22Rv1 (cell line): Measurements from ENCODE around the gene HSP90AB1.

Experiments used
- CTCF ChIP-seq: fragments of 450-650 bp; IDR thresholded peaks from 2 replicates; pipeline ENCODE4 v1.5.1; 2017; ENCODE audit warnings: mild to moderate bottlenecking
- ZFX ChIP-seq: fragments of 450-650 bp; IDR thresholded peaks from 2 replicates; pipeline ENCODE4 v1.6.1; 2017; ENCODE audit warnings: antibody characterized with exemption, borderline replicate concordance

- TF ChIP-seq CTCF (no peak), ZFX (no peak)
These were observed 4.9 kb downstream of the HSP90AB1 start for GRCh38 chr6:44251576-44252524.
